ENCODE measurements around the gene ZNF835.

The ZNF835 gene

GRCh38 chr19:56660381-56661107, 11.0 kb downstream of the ZNF835 start:
- DNase-seq: peak; percentile 31

- no peak for DNase-seq
Measured at GRCh38 chr19:56654151-56654550, 17.4 kb downstream of the ZNF835 start.

DNA sequence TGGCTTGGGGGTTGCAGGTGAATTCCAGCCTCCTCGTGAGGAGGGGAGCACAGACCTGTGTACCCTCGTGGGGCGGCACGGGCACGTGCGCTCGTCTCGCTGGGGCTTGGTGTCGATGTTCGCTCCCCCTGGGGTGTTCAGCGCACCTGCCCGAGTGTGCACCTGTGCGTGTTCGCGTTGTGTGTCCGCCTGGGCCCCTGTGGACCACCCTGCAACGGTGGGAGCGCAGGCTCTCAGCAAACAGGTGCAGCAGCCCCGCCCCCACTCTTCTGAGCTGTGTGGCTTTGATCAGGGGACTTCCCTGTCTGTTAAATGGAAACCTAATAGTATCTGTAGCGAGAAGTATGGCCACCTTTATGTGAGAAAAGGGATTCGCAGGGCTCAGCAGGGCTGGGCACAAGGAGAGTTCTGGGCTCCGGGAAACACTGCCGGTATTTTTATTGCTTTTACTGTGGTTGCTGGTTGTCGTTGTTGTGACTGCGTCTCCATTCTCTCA, 28.0 kb downstream of the ZNF835 start:
- DNase-seq: no peak

DNA sequence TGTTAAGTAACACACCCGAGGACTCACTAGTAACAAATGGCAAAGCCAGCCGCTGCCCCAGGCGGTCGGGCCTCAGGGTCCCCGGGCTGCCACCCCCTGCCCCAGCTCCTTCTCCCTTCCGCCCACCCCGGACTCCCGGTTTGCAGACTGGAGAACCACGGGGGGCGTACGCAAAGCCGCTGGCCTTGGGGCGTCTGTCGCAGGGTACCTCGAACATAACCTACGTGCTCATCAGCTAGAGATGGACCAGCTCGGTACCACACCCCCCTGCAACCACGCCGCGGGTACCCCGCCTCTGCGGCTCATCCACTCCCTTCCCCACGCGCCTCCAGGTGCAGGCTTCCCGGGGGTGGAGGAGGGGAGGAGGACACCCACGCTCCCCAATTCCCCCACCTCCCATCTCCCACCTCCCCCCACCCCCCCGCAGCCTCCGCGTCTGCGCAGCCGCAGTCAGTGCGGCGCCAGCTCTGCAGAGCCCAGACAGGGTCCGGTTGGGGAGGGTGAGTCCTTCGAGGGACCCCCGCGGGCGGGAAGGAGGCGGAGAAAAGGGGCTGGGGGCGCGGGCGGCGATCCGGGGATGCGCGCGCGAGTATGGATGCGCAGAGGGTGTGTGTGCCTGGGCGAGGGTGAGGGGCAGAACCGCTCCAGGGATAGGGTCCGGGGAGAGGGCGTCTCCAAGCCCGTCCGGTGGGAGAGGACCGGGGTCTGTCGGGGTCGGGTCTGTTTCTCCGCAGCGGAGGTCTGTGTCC, 28.7 kb downstream of the ZNF835 start, which contains the start of gene SMIM17:
TSS of gene SMIM17 (plus strand) at position 449 of the 749 bp plus-strand sequence. CDS start 2,509 bp downstream, outside the sequence.
- DNase-seq: no peak

DNA sequence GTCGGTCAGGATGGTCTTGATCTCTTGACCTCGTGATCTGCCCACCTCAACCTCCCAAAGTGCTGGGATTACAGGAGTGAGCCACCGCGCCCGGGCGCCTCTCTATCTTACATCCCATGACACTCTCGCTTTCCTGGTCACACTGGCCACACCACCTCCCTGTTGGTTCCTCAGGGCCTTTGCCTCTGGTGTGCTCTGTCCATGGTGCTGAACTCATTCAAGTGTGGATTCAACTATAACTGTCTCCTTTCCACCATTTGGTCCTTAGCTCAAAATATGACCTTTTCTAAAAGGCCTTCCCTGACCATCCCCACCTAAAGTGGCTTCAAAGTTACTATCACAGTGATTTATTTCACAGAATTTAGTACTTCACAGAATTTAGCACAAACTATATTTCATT, 32.3 kb downstream of the ZNF835 start:
- DNase-seq: no peak

DNA sequence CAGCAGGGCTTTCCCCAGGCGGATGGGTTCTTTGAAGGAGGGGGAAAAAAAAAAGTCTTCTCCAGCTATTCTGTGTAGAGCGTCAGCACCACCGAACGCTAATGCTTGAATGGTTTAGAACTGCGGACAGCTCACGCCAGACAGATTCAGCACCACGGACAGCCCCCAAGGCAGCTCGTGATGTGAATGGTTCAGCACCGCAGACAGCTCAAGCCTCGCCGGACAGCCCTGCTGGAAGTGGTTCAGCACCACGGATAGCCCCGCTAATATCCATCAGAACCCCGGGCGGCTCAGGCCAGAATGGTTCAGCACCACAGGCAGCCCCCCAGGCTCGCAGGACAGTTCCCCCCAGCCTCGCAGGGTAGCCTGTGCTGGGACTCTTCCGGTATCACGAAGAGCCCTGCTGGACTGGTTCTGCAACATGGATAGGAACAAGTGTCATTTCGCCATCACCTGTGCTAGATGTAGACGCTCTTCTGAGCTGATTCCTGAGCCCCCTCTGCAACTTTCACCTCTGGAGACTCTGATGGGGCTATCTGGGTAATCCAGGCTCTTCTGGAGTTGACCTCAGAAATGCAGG, 33.5 kb downstream of the ZNF835 start:
- DNase-seq: peak; percentile 57

- DNase-seq: no peak
Measured at GRCh38 chr19:56633021-56633420, 38.5 kb downstream of the ZNF835 start.

DNA sequence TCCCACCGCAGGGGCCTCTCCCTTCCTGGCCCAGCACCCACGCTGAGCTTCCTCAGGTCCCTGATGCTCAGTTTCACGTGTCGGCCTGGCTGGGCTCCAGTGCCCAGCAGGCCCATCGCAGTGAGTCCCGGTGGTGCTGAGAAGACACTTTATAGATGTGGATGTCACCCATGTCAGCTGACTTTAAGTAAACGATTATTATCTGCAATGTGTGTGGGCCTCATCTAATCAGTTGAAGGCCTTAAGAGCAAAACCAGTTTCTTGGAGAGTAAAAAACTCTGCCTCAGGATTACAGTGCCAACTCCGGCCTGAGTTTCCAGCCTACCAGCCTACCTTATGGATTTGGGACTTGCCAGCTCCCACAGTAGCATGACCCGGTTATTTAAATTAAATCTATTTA, 45.8 kb downstream of the ZNF835 start:
- DNase-seq: no peak

- no peak for DNase-seq
Measured at GRCh38 chr19:56623006-56623405, 48.6 kb downstream of the ZNF835 start.

- DNase-seq: no peak
Measured at GRCh38 chr19:56622374-56622773, 49.2 kb downstream of the ZNF835 start.

DNA sequence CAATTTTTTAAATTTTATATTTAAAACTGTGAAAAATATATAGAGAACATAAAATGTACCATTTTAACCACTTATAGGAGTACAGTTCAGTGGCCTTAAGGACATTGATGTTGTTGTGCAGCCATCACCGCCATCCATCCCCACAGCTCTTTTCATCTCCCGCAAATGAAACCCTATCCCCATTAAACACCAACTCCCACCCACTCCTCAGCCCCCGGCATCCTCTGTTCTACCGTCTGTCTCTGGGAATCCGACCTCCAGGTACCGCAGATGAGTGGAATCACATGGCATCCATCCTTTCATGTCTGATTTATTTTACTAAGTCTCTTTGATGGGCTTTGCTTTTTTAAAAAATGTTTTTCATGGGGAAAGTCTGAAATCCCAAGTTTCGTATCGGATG, 52.4 kb downstream of the ZNF835 start:
- DNase-seq: no peak

DNA sequence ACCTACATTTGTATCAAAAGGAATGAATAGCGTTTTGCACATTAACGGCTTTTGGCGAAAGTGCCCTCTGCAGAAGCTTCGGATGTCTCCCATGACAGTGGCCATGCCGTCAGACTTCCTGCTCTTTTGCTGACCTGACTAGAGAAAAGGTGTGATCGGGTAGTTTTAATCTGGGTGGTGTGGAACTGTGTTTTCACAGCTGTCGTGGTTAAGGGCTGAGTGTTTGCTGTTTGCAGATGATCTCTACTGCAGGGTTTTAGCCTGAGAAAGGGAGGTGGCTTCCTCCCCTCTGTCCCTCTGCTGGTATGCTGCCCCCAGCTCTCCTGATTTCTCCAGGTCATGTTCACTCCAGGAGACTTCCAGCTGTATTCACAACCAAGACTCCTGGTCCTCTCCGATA, 54.0 kb downstream of the ZNF835 start:
- no peak for DNase-seq

- DNase-seq: no peak
Measured at GRCh38 chr19:56613639-56614038, 57.9 kb downstream of the ZNF835 start.

- DNase-seq: no peak
Measured at GRCh38 chr19:56612737-56613136, 58.8 kb downstream of the ZNF835 start.

Measured in stimulated activated CD4-positive, alpha-beta T cell treated with anti-CD3 and anti-CD28 coated beads, Interleukin-15, amount 100 ng/mL, for 24 hours (primary cell).